ENCODE measurements around the gene CCDC188.

Gene CCDC188

GRCh38 chr22:20194681-20195593, 44.1 kb upstream of the CCDC188 start:
- Histone ChIP-seq H3K4me3 (ENCODE audit: low read depth in 1 of 2, low read length in 2 of 2) (no peak overlapping the region), H3K4me2 (ENCODE audit: insufficient read depth, low read length) (no peak overlapping the region), H3K9ac (ENCODE audit: low read depth, low read length) (no peak overlapping the region), H3K9me3 (ENCODE audit: insufficient read depth, low read length, severe bottlenecking) (no peaks in the 10 kb centered on the region), H3K27me3 (ENCODE audit: insufficient read depth, low read length, poor library complexity) (peaks cover 5% of the 10 kb centered on the region), H3K27ac (ENCODE audit: low read length) (no peak overlapping the region), H3K4me1 (ENCODE audit: insufficient read depth, low read length) (no peaks in the 10 kb centered on the region), H3K36me3 (ENCODE audit: insufficient read depth, low read length) (no peaks in the 10 kb centered on the region), H3K79me2 (ENCODE audit: insufficient read depth, low read length) (no peaks in the 10 kb centered on the region), H4K20me1 (ENCODE audit: insufficient read depth, low read length) (no peaks in the 10 kb centered on the region), H2AFZ (ENCODE audit: low read depth, low read length) (no peak overlapping the region)
- DNase-seq, result no peak
- no peak for TF ChIP-seq CTCF (IDR thresholded peaks at IDR 0.05; ENCODE audit: borderline replicate concordance, extremely low read depth, low read length, poor library complexity, severe bottlenecking)
- TF ChIP-seq EZH2 (IDR thresholded peaks at IDR 0.05; ENCODE audit: borderline replicate concordance, low read depth, low read length, severe bottlenecking), result no peak
- no peak for ATAC-seq (ENCODE audit: insufficient read depth, low read depth)

DNA sequence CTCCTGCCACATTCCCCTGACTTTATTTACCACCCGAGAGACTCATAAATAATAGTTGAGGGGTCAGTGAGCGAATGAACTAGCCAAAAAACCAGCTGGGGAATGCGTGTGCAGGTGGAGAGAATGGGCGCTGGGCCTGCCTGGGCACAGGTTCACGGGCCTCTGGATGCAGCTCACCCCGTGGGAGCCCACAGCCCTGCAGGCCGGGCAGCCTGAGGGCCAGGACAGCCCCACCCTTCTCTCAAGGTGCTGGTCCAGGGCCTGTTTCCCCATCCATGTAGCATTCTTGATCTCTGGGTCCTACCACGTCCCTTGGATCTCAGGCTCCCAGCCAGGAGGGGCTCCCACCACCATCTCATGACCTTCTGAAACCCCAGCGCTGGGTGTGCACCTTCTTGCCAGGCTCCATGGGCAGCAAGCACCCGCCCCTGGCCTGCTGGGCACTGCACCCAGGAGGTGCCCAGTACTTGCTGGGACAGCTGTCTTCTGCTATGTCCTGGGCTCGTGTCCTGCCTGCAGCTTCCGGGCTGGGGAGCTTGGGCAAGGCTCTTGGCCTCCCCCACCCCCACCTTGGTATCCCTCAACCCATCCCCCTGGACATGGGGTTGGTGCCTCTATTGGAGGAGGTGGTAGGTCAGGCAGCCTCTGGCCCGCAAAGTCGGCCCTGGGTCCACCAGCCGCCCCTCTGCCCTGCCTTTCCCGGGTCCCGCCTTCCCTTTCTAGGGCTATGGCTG, 43.1 kb upstream of the CCDC188 start:
- DNase-seq (no peak), ATAC-seq (ENCODE audit: insufficient read depth, low read depth) (no peak)
- no peak overlapping the region for H3K27ac ChIP-seq (ENCODE audit: low read length)
- H3K4me2 ChIP-seq (ENCODE audit: insufficient read depth, low read length), result no peak overlapping the region
- no peak overlapping the region for H2AFZ ChIP-seq (ENCODE audit: low read depth, low read length)
- TF ChIP-seq EZH2 (IDR thresholded peaks at IDR 0.05; ENCODE audit: borderline replicate concordance, low read depth, low read length, severe bottlenecking), result no peak
- no peak for TF ChIP-seq CTCF (IDR thresholded peaks at IDR 0.05; ENCODE audit: borderline replicate concordance, extremely low read depth, low read length, poor library complexity, severe bottlenecking)
- no peaks in the 10 kb centered on the region for H3K4me1 ChIP-seq (ENCODE audit: insufficient read depth, low read length)
- no peaks in the 10 kb centered on the region for H4K20me1 ChIP-seq (ENCODE audit: insufficient read depth, low read length)
- peaks cover 4% of the 10 kb centered on the region for H3K27me3 ChIP-seq (ENCODE audit: insufficient read depth, low read length, poor library complexity)
- H3K4me3 ChIP-seq (ENCODE audit: low read depth in 1 of 2, low read length in 2 of 2), result no peak overlapping the region
- no peaks in the 10 kb centered on the region for H3K9me3 ChIP-seq (ENCODE audit: insufficient read depth, low read length, severe bottlenecking)
- no peaks in the 10 kb centered on the region for H3K79me2 ChIP-seq (ENCODE audit: insufficient read depth, low read length)
- H3K36me3 ChIP-seq (ENCODE audit: insufficient read depth, low read length), result no peaks in the 10 kb centered on the region
- no peak overlapping the region for H3K9ac ChIP-seq (ENCODE audit: low read depth, low read length)

- TF ChIP-seq EZH2 (IDR thresholded peaks at IDR 0.05; ENCODE audit: borderline replicate concordance, low read depth, low read length, severe bottlenecking) (no peak), CTCF (IDR thresholded peaks at IDR 0.05; ENCODE audit: borderline replicate concordance, extremely low read depth, low read length, poor library complexity, severe bottlenecking) (no peak)
- Histone ChIP-seq H3K27me3 (ENCODE audit: insufficient read depth, low read length, poor library complexity) (no peaks in the 10 kb centered on the region), H3K4me1 (ENCODE audit: insufficient read depth, low read length) (no peaks in the 10 kb centered on the region), H3K9ac (ENCODE audit: low read depth, low read length) (no peak overlapping the region), H3K4me2 (ENCODE audit: insufficient read depth, low read length) (no peak overlapping the region), H4K20me1 (ENCODE audit: insufficient read depth, low read length) (no peaks in the 10 kb centered on the region), H3K36me3 (ENCODE audit: insufficient read depth, low read length) (no peaks in the 10 kb centered on the region), H3K27ac (ENCODE audit: low read length) (no peak overlapping the region), H3K79me2 (ENCODE audit: insufficient read depth, low read length) (no peaks in the 10 kb centered on the region), H2AFZ (ENCODE audit: low read depth, low read length) (no peak overlapping the region), H3K4me3 (ENCODE audit: low read depth in 1 of 2, low read length in 2 of 2) (no peak overlapping the region), H3K9me3 (ENCODE audit: insufficient read depth, low read length, severe bottlenecking) (no peaks in the 10 kb centered on the region)
- DNase-seq (no peak), ATAC-seq (ENCODE audit: insufficient read depth, low read depth) (no peak)
Observed at GRCh38 chr22:20192972-20193760, 42.3 kb upstream of the CCDC188 start.
